ENCODE measurements around the gene GSTM3. TPM values are rescaled to one million over a fixed set of nuclear protein-coding genes. Genes with fewer than 3 reads are reported as not detected.

The GSTM3 gene
- total and polyA plus RNA-seq, 2 of the 13 experiments (the other 11 are each of a cell fraction or from before 2014, with no cell fraction given) = 127 to 142 TPM

GRCh38 chr1:109739738-109740614 is 862 bp downstream of the GSTM3 start (continued):
- TF ChIP-seq ZNF512B (CRISPR knock-in tag; IDR thresholded peaks at IDR 0.05; ENCODE audit: borderline replicate concordance) (0 out of 2 replicates have a peak, but pooled peaks have one; percentile 63), PRDM10 (CRISPR knock-in tag; IDR thresholded peaks at IDR 0.05; ENCODE audit: low read depth) (no peak), RBAK (CRISPR knock-in tag; IDR thresholded peaks at IDR 0.05) (no peak), TEF (CRISPR knock-in tag; IDR thresholded peaks at IDR 0.05) (no peak), PAF1 (CRISPR knock-in tag; IDR thresholded peaks at IDR 0.05) (no peak), ZNF10 (CRISPR knock-in tag; IDR thresholded peaks at IDR 0.05; ENCODE audit: borderline replicate concordance, low read depth) (no peak), PHF5A (CRISPR knock-in tag; IDR thresholded peaks at IDR 0.05; ENCODE audit: low read depth, unreplicated experiment) (peak; percentile 5), CSRNP1 (CRISPR knock-in tag; IDR thresholded peaks at IDR 0.05) (0 out of 2 replicates have a peak, but pooled peaks have one; percentile 73), GTF3A (CRISPR knock-in tag; conservative IDR thresholded peaks at IDR 0.05) (no peak), DRAP1 (CRISPR knock-in tag; IDR thresholded peaks at IDR 0.05) (peak; percentile 98), ZBTB10 (CRISPR knock-in tag; IDR thresholded peaks at IDR 0.05; ENCODE audit: borderline replicate concordance) (peak; percentile 51; the same call in 1 of the 2 replicates), GMEB2 (CRISPR knock-in tag; IDR thresholded peaks at IDR 0.05; ENCODE audit: low read depth) (no peak)

Data from HepG2 (cell line).